Liver (tissue), 9 donors: Measurements from ENCODE around the gene MYOZ2. TPM values are rescaled to one million over a fixed set of nuclear protein-coding genes. Genes with fewer than 3 reads are reported as not detected.

Experiments used
- DNase-seq: peaks from one replicate; pipeline ENCODE4 v3.0.0-alpha.2; 2017; ENCODE audit warnings: low spot score
- H3K27ac ChIP-seq, 2 donors: one replicate each; pipeline ENCODE4 v1.7.0; 2013; ENCODE audit warnings: inconsistent platforms in 2 of 2, low read length in 2 of 2, control low read depth in 1 of 2, low read depth in 1 of 2, mild to moderate bottlenecking in 1 of 2
- H3K27me3 ChIP-seq, 4 donors: one replicate each; pipeline versions ENCODE4 v1.6.1 to v1.7.0; 2013; ENCODE audit warnings: low read length in 3 of 4, inconsistent platforms in 1 of 4, mild to moderate bottlenecking in 1 of 4, moderate library complexity in 1 of 4; ENCODE audit not compliant: control insufficient read depth in 4 of 4, insufficient read depth in 4 of 4
- H3K36me3 ChIP-seq, 4 donors: one replicate each; pipeline versions ENCODE4 v1.6.1 to v1.7.0; 2013; ENCODE audit warnings: low read length in 3 of 4, mild to moderate bottlenecking in 3 of 4, low read depth in 1 of 4, moderate library complexity in 1 of 4; ENCODE audit not compliant: control insufficient read depth in 4 of 4, insufficient read depth in 3 of 4
- H3K4me1 ChIP-seq, 4 donors: one replicate each; pipeline versions ENCODE4 v1.6.1 to v1.7.0; 2013; ENCODE audit warnings: low read length in 3 of 4, mild to moderate bottlenecking in 3 of 4, moderate library complexity in 1 of 4; ENCODE audit not compliant: control insufficient read depth in 4 of 4, insufficient read depth in 4 of 4
- H3K4me3 ChIP-seq, 3 donors: one replicate each; pipeline versions ENCODE4 v1.6.1 to v1.7.0; 2013; ENCODE audit warnings: low read length in 3 of 3, control low read depth in 1 of 3, low read depth in 1 of 3, mild to moderate bottlenecking in 1 of 3
- H3K9ac ChIP-seq, 2 donors: one replicate each; pipeline ENCODE4 v1.7.0; 2013; ENCODE audit warnings: low read length in 2 of 2, mild to moderate bottlenecking in 2 of 2, moderate library complexity in 2 of 2, control low read depth in 1 of 2, low read depth in 1 of 2
- H3K9me3 ChIP-seq, 4 donors: one replicate each; pipeline versions ENCODE4 v1.6.1 to v1.7.0; 2013; ENCODE audit warnings: low read length in 3 of 4; ENCODE audit not compliant: control insufficient read depth in 4 of 4
- EGR1 ChIP-seq, 2 donors: IDR thresholded peaks; 2 replicates each; pipeline ENCODE4 v1.6.1; 2016 to 2018; ENCODE audit warnings: antibody characterized with exemption in 2 of 2, low read depth in 2 of 2
- FOXA1 ChIP-seq: IDR thresholded peaks from 2 replicates; pipeline ENCODE4 v1.6.1; 2016; ENCODE audit warnings: antibody characterized with exemption
- FOXA2 ChIP-seq: IDR thresholded peaks from 2 replicates; pipeline ENCODE4 v1.6.1; 2016; ENCODE audit warnings: antibody characterized with exemption
- GABPA ChIP-seq, 2 donors: IDR thresholded peaks in 1 of 2; conservative IDR thresholded peaks in 1 of 2; 2 replicates each; pipeline ENCODE4 v1.6.1; 2016; ENCODE audit warnings: antibody characterized with exemption in 2 of 2, mild to moderate bottlenecking in 1 of 2, moderate library complexity in 1 of 2
- HNF4A ChIP-seq, 2 donors: conservative IDR thresholded peaks; 2 replicates each; pipeline ENCODE4 v1.6.1; 2016; ENCODE audit warnings: antibody characterized with exemption in 2 of 2, mild to moderate bottlenecking in 2 of 2
- HNF4G ChIP-seq: IDR thresholded peaks from 2 replicates; pipeline ENCODE4 v1.6.1; 2016; ENCODE audit warnings: antibody characterized with exemption
- JUND ChIP-seq, 2 donors: IDR thresholded peaks; 2 replicates each; pipeline ENCODE4 v1.6.1; 2016; ENCODE audit warnings: antibody characterized with exemption in 2 of 2
- NR2F2 ChIP-seq: IDR thresholded peaks from 2 replicates; pipeline ENCODE4 v1.6.1; 2016; ENCODE audit warnings: antibody characterized with exemption
- RAD21 ChIP-seq, 2 donors: IDR thresholded peaks; 2 replicates each; pipeline ENCODE4 v1.6.1; 2016; ENCODE audit warnings: antibody characterized with exemption in 2 of 2, mild to moderate bottlenecking in 2 of 2
- RXRA ChIP-seq, 2 donors: IDR thresholded peaks; 2 replicates each; pipeline ENCODE4 v1.6.1; 2017 to 2018; ENCODE audit warnings: antibody characterized with exemption in 2 of 2, mild to moderate bottlenecking in 1 of 2
- SP1 ChIP-seq: IDR thresholded peaks from 2 replicates; pipeline ENCODE4 v1.6.1; 2018; ENCODE audit warnings: antibody characterized with exemption, mild to moderate bottlenecking
- TAF1 ChIP-seq: conservative IDR thresholded peaks from 2 replicates; pipeline ENCODE4 v1.6.1; 2016; ENCODE audit warnings: antibody characterized with exemption, mild to moderate bottlenecking
- YY1 ChIP-seq: IDR thresholded peaks from 2 replicates; pipeline ENCODE4 v1.6.1; 2016; ENCODE audit warnings: antibody characterized with exemption, mild to moderate bottlenecking
- WGBS: extraction: QIAGEN DNeasy Blood & Tissue Kit; methylation state at CpG from one replicate; pipeline ENCODE4 v1.1.7; 2013; 5-methylcytosine and 5-hydroxymethylcytosine counted together
- polyA plus RNA-seq, 2 donors: library from polyadenylated mRNA; stranded (reverse) in 1 of 2; unstranded in 1 of 2; fragments of 200-250 nt in 1 of 2; fragments of >200 nt in 1 of 2; fragmentation: Nextera tagmentation in 1 of 2; extraction: Ambion mirVana in 1 of 2; gene quantifications; one replicate each; pipeline versions ENCODE4 v1.2.1 to v1.2.3, GENCODE V29; 2013 to 2015
- total RNA-seq, 2 donors: library from RNA; depleted of rRNA; stranded (reverse); fragments of >200 nt; gene quantifications; one replicate each; pipeline ENCODE4 v1.2.3, GENCODE V29; 2014
- TF ChIP-seq, protein P1 (sequence below): IDR thresholded peaks from 2 replicates; pipeline ENCODE4 v1.6.1; 2016; ENCODE audit warnings: antibody characterized with exemption
- TF ChIP-seq, protein P2 (sequence below): IDR thresholded peaks from 2 replicates; pipeline ENCODE4 v1.6.1; 2016; ENCODE audit warnings: antibody characterized with exemption
- TF ChIP-seq, protein P3 (sequence below): fragments of 150-350 bp; IDR thresholded peaks from 2 replicates; pipeline ENCODE4 v1.5.1; 2017; ENCODE audit warnings: improper control_type of control experiment, low read depth, low read length; ENCODE audit not compliant: missing input control
- TF ChIP-seq, protein P4 (sequence below): IDR thresholded peaks from 2 replicates; pipeline ENCODE4 v1.6.1; 2016; ENCODE audit warnings: antibody characterized with exemption, mild to moderate bottlenecking
- TF ChIP-seq, protein P5 (sequence below): IDR thresholded peaks from 2 replicates; pipeline ENCODE4 v1.6.1; 2016; ENCODE audit warnings: antibody characterized with exemption
- donor health status: healthy.
- donor health status: healthy.
- donor health status: healthy.
- donor health status: healthy.
- donor health status: healthy.

The MYOZ2 gene
- total and polyA plus RNA-seq, 4 donors = 0.03 to 0.08 TPM; not detected in 2

DNA sequence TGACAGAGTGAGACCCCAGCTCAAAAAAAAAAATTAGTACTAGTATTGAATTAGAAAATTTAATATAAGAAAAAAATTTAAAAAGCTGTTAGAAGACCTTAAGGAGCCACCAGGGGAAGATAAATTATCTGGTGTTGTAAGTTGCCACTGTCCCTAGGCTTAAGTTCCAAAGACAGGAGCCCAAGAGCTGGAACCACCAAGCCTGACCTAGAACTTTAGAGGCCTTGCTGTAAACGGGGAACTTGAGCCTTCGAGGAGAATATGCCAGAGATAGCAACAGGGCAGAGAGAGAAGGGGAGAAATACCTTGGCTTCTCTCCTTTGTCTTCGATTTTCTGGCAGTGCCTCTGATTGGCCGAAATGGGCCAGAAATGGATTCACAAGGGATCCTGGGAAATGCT is 85.8 kb downstream of the MYOZ2 start:
- 85% methylated on average over 4 of the region's 4 CpGs for WGBS
- peaks cover 2 to 16% (median 11%) of the 10 kb centered on the region in 4 donors for H3K36me3 ChIP-seq

More for the DNA sequence above, 85.8 kb downstream of the MYOZ2 start:
- Histone ChIP-seq H3K4me1 (no peaks in the 10 kb centered on the region), H3K9ac (no peak overlapping the region), H3K27me3 (no peaks in the 10 kb centered on the region), H3K9me3 (no peaks in the 10 kb centered on the region), H3K4me3 (no peak overlapping the region), H3K27ac (no peak overlapping the region)
- no peak for DNase-seq
- TF ChIP-seq FOXA1 (no peak), RXRA (IDR thresholded peaks at IDR 0.05) (no peak), YY1 (no peak), NR2F2 (no peak), TAF1 (no peak), HNF4G (no peak), RAD21 (IDR thresholded peaks at IDR 0.05) (no peak), HNF4A (conservative IDR thresholded peaks at IDR 0.05) (no peak), SP1 (no peak), EGR1 (IDR thresholded peaks at IDR 0.05; ENCODE audit: low read depth in 2 of 2) (no peak), JUND (IDR thresholded peaks at IDR 0.05) (no peak), GABPA (IDR thresholded peaks at IDR 0.05 in 1 of 2, conservative IDR thresholded peaks at IDR 0.05 in 1 of 2) (no peak), FOXA2 (no peak)
- TF ChIP-seq, protein P1, sequence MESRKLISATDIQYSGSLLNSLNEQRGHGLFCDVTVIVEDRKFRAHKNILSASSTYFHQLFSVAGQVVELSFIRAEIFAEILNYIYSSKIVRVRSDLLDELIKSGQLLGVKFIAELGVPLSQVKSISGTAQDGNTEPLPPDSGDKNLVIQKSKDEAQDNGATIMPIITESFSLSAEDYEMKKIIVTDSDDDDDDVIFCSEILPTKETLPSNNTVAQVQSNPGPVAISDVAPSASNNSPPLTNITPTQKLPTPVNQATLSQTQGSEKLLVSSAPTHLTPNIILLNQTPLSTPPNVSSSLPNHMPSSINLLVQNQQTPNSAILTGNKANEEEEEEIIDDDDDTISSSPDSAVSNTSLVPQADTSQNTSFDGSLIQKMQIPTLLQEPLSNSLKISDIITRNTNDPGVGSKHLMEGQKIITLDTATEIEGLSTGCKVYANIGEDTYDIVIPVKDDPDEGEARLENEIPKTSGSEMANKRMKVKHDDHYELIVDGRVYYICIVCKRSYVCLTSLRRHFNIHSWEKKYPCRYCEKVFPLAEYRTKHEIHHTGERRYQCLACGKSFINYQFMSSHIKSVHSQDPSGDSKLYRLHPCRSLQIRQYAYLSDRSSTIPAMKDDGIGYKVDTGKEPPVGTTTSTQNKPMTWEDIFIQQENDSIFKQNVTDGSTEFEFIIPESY = no peak
- TF ChIP-seq, protein P2, sequence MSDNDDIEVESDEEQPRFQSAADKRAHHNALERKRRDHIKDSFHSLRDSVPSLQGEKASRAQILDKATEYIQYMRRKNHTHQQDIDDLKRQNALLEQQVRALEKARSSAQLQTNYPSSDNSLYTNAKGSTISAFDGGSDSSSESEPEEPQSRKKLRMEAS = no peak
- TF ChIP-seq, protein P3, sequence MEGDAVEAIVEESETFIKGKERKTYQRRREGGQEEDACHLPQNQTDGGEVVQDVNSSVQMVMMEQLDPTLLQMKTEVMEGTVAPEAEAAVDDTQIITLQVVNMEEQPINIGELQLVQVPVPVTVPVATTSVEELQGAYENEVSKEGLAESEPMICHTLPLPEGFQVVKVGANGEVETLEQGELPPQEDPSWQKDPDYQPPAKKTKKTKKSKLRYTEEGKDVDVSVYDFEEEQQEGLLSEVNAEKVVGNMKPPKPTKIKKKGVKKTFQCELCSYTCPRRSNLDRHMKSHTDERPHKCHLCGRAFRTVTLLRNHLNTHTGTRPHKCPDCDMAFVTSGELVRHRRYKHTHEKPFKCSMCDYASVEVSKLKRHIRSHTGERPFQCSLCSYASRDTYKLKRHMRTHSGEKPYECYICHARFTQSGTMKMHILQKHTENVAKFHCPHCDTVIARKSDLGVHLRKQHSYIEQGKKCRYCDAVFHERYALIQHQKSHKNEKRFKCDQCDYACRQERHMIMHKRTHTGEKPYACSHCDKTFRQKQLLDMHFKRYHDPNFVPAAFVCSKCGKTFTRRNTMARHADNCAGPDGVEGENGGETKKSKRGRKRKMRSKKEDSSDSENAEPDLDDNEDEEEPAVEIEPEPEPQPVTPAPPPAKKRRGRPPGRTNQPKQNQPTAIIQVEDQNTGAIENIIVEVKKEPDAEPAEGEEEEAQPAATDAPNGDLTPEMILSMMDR = no peak
- TF ChIP-seq, protein P4, sequence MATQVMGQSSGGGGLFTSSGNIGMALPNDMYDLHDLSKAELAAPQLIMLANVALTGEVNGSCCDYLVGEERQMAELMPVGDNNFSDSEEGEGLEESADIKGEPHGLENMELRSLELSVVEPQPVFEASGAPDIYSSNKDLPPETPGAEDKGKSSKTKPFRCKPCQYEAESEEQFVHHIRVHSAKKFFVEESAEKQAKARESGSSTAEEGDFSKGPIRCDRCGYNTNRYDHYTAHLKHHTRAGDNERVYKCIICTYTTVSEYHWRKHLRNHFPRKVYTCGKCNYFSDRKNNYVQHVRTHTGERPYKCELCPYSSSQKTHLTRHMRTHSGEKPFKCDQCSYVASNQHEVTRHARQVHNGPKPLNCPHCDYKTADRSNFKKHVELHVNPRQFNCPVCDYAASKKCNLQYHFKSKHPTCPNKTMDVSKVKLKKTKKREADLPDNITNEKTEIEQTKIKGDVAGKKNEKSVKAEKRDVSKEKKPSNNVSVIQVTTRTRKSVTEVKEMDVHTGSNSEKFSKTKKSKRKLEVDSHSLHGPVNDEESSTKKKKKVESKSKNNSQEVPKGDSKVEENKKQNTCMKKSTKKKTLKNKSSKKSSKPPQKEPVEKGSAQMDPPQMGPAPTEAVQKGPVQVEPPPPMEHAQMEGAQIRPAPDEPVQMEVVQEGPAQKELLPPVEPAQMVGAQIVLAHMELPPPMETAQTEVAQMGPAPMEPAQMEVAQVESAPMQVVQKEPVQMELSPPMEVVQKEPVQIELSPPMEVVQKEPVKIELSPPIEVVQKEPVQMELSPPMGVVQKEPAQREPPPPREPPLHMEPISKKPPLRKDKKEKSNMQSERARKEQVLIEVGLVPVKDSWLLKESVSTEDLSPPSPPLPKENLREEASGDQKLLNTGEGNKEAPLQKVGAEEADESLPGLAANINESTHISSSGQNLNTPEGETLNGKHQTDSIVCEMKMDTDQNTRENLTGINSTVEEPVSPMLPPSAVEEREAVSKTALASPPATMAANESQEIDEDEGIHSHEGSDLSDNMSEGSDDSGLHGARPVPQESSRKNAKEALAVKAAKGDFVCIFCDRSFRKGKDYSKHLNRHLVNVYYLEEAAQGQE = no peak
- TF ChIP-seq, protein P5, sequence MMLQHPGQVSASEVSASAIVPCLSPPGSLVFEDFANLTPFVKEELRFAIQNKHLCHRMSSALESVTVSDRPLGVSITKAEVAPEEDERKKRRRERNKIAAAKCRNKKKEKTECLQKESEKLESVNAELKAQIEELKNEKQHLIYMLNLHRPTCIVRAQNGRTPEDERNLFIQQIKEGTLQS = no peak
